NCI-H2196 treated with DMSO at 0.1 percent for 48 hours (cell line): ENCODE data around the gene OR2M2.

Source experiments
- DNase-seq: peaks from one replicate; lab custom pipeline; 2025; ENCODE audit not compliant: unreplicated experiment; lab: John Stamatoyannopoulos, UW

OR2M2 gene, protein sequence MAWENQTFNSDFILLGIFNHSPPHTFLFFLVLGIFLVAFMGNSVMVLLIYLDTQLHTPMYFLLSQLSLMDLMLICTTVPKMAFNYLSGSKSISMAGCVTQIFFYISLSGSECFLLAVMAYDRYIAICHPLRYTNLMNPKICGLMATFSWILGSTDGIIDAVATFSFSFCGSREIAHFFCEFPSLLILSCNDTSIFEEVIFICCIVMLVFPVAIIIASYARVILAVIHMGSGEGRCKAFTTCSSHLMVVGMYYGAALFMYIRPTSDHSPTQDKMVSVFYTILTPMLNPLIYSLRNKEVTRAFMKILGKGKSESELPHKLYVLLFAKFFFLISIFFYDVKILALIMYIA

DNA sequence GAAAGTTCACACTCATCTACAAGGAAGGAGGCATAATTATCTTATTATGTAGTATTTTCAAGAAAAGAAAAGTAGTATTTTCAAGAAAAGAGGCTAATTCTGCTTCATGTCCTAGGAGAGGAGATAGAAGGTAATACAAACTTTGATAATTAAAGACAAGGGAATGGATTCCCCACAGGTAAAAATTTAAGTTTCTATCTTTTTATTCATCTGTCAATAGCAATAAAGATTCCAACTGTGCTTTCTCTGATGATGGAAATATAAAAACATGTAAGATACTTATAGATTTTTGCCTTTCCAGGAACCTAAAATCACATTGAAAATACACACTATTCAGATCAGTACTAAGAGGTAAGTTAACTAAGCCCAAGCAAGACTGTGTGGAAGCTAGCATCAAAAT, at the start of gene OR2M2:
OR2M2 (plus strand) TSS at position 301 of the 400 bp plus-strand sequence. CDS start 5,165 bp downstream, outside the sequence.
- DNase-seq = no peak

GRCh38 chr1:248127653-248128052, 47.0 kb upstream of the OR2M2 start:
- DNase-seq = no peak

DNA sequence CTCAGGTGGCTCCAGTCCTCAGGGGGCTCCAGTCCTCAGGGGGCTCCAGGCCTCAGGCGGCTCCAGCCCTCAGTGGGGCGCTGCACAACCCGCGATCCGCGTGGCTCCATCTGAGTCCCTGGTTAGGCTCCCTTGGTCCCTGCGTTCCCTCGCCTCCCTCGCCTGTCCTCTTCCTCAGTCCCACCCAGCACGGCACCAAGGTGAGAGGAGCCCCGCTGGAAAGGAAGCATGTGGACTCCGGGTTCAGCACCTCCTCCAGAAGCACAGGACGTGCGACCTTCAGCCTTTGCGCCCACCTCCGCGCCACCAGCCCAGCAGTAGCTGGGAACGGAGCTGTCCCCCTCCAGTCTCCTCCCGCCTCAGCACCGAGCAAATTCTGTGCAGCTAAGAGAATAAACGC, 37.8 kb upstream of the OR2M2 start:
- DNase-seq = no peak

DNA sequence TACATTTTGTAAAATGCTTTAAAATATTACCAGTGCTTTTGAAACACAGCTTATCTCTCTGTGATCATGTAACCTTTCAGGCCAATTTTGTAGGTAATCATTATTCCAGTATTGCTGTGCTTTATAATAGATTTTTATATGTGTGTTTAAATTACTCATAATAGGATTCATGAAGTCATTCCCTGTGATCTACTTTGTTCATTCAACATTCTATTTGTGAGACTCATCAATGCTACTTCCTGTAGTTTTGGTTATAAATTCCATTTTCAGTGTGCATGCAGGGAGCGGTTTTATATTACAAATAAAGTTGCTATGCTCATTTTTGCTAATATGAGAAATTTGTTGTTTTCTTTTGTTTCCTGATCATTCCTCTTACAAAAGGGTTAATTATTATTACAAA, 33.8 kb upstream of the OR2M2 start:
- no peak for DNase-seq

GRCh38 chr1:248143311-248143710, 31.3 kb upstream of the OR2M2 start:
- DNase-seq = no peak

- DNase-seq = no peak
These were observed 30.0 kb upstream of the OR2M2 start, which contains the start of gene OR2M5 for GRCh38 chr1:248144513-248145198. Gene OR2M5, plus strand, starts transcription at chr1:248145148. Its CDS starts 0 bp downstream, at chr1:248145148.

GRCh38 chr1:248152056-248152827, 22.4 kb upstream of the OR2M2 start:
- no peak for DNase-seq

- DNase-seq = no peak
These were observed 18.7 kb upstream of the OR2M2 start for GRCh38 chr1:248155927-248156326.

- DNase-seq = no peak
These were observed 15.9 kb upstream of the OR2M2 start for GRCh38 chr1:248158758-248159157.

- DNase-seq = no peak
These were observed 10.6 kb upstream of the OR2M2 start for GRCh38 chr1:248164031-248164430.

- no peak for DNase-seq
These were observed 9.4 kb upstream of the OR2M2 start for GRCh38 chr1:248165186-248165585.

GRCh38 chr1:248183996-248184395, 9.4 kb downstream of the OR2M2 start:
- DNase-seq = no peak

DNA sequence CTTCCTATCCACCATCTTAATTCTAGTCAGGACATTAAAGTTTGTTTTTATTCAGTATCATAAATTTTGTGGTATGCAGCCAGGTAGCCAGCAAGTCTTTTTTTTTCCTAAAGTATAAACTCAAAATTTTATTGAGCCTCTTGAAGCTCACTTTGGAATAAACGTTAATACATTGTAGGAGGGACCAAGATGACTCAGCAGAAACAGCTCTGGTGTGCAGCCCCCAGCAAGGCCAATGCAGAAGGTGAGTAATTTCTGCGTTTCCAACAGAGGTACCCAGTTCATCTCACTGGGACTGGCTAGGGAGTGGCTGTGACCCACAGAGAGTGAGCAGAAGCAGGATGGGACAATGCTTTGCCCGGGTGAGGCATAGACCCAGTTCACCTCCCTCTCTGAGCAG, 12.7 kb downstream of the OR2M2 start:
- no peak for DNase-seq

- DNase-seq = no peak
These were observed 14.4 kb downstream of the OR2M2 start for GRCh38 chr1:248189026-248189425.

- no peak for DNase-seq
These were observed 19.5 kb downstream of the OR2M2 start for GRCh38 chr1:248194117-248194516.

DNA sequence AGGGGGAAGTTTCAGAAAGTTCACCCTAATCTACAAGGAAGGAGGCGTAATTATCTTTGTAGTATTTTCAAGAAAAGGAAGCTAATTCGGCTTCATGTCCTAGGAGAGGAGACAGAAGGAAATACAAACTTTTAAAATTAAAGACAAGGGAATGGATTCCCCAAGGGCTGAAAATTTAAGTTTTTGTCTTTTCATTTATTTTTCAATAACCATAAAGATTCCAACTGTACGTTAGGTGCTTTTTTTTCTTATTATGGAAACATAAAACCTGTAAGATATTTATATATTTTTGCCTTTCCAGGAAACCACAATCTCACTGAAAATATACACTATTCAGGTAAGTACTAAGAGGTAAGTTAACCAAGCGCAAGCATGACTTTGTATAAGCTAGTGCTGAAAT, 22.3 kb downstream of the OR2M2 start, which contains the start of gene OR2M3:
OR2M3 (plus strand) TSS at position 301 of the 400 bp plus-strand sequence. CDS start 5,803 bp downstream, outside the sequence.
- no peak for DNase-seq

- DNase-seq = no peak
These were observed 41.3 kb downstream of the OR2M2 start for GRCh38 chr1:248215880-248216279.

DNA sequence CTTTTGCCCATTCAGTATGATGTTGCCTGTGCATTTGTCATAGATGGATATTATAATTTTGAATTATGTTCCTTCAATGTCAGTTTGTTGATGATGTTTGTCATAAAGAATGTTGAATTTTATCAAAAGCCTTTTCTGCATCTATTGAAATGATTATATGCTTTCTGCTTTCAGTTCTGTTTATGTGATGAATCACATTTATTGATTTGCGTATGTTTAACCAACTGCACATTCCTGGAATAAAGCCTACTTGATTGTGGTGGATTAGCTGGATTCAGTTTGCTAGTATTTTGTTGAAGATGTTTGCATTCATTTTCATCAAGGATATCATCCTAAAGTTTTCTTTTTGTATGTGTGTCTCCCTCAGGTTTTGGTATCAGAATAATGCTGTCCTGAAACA, 50.9 kb downstream of the OR2M2 start:
- no peak for DNase-seq

DNA sequence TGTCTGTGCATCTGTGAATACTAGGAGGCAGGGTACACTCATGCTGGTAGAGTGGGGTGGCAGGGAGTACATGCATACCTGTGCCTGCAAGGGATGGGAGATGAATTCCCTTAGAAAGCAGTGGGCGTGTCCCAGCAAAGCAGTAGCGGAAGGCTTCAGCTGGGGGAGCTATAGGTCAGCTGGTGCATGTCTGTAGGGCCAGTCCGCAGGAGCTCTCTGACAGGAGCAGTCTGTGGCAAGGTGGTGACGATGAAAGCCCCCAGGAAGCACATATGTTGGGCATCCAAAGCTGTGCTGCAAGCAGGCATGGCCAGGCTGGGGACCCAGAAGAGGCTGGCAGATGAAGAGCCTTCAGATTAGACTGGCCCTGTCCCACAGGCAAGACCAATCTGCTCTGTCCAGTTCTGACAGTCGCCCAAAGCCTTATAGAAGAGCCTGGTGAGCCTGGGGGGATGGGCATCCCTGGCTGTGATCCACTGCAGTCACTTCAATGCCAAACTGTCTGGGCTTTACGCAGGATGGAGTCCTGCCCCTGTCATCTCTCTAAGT, 54.8 kb downstream of the OR2M2 start:
- no peak for DNase-seq
